Measurements from ENCODE around the gene RNF141.

The RNF141 gene, protein sequence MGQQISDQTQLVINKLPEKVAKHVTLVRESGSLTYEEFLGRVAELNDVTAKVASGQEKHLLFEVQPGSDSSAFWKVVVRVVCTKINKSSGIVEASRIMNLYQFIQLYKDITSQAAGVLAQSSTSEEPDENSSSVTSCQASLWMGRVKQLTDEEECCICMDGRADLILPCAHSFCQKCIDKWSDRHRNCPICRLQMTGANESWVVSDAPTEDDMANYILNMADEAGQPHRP

DNA sequence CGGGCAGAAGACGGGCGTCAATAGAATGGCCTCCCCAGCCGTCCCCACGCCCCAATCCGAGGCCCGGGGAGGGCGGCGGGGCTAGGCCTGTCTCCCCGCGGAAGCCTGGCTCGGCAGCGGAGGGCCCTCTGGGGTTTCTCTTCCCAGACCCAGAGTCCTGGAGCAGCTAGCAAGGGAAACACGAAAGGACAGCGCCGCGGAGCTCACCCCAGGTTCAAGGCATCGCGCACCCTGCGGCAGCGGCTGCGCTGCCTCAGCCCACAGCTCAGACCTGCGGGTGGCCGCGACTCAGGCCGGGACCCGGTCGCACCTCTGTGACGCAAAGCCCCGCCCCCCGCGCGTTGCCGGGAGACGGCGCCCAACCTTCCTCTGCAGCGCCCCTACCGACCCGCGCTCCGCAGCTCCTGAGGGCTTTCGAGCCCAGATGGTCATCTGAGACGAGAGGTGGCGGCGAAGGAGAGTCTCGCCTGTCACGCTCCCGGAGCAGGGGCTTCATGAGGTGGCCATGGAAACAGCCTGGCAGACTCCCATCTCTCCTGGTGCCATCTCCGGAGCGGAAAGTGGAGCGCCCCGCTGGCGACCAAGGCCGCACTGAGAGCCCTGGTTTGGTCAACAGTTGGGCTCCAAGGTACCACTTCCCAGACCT is at the start of gene RNF141:
RNF141 (minus strand) TSS at position 273 of the 646 bp plus-strand sequence. CDS start 7,029 bp downstream, outside the sequence.
- peak; percentile 97 for DNase-seq

DNA sequence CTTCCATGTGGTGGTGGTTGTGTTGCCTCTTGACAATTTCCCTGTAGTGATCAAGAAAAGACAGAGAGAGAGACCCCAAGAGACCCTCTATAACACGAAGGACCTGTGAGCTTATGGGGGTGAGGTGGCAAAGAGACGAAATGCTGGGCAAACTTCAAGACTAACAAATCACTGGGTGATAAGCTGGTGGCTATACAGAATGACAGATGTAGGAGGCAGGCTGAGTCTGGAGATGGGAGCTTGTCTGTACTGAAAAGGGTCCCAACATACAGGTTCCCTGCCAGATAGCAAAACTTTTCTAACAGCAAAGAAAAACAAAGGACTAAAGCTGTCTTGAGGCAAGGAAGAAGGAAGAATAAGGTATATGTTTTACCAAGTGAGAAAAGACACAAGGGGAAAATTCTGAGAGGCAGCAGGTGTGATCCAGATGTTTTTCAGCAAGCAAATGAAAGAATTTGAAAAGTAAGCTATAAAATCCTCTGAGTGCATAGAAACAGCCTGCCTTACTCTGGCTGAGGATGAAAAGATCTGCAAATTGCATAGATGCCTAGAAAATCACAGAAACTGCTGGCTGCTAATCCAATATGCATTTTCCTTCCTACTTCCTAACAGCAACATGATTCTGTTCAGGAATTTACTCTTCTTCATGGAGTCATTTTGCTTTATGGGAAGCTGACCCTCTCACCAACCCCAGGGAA is 49.4 kb upstream of the RNF141 start:
- no peak for DNase-seq

DNA sequence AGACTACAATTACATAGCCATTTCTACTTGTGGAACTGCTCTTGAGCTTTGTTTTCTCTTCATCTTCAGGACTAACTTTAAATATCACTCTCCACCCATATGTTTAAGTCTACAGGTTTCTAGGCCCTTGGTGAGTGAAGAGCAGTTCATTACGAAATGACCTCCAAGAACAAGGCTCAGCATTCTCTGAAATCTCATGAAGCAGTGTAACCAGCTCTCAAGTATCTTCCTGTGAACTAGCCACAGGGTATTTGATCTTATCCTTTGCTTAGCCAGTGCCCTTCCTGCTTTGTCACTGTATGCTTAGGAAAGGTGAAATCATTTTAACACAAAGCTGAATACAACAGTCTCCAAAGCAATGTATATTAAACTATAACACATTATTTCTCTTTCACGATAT is 47.9 kb upstream of the RNF141 start:
- DNase-seq, result no peak

DNA sequence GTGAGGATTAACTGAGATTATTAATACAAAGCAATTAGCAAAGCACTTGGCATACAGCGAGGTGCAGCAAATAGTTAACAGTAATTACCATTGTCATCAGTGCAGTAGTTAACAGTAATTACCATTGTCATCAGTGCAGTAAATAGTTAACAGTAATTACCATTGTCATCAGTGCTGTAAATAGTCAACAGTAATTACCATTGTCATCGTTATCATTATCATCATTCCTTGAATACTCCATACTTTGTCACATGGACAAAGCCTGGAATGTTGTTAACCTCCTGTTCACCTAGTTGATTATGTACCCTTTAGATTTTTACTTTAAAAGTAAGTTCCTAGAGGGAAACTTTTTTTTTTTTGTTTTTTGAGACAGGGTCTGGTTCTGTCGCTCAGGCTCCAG is 47.0 kb upstream of the RNF141 start:
- no peak for DNase-seq

DNA sequence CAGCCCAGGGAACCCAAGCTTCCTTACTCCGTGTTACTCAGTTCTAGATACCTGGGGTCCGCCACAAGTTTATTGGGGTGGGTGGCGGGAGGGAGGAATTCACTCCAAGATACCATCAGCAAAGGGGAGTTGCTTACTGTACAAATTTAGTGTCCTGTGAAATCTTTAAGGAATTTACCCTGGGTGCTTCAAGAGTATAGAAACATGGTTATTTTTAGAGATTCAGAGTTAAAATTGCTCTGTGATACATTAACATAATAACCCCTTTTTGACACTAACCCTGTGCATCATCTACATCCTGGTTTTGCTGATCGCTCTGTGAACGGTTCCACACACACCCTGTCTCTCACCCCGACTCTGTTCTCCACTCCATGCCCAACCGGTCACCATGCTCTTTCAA is 46.4 kb upstream of the RNF141 start:
- no peak for DNase-seq

DNA sequence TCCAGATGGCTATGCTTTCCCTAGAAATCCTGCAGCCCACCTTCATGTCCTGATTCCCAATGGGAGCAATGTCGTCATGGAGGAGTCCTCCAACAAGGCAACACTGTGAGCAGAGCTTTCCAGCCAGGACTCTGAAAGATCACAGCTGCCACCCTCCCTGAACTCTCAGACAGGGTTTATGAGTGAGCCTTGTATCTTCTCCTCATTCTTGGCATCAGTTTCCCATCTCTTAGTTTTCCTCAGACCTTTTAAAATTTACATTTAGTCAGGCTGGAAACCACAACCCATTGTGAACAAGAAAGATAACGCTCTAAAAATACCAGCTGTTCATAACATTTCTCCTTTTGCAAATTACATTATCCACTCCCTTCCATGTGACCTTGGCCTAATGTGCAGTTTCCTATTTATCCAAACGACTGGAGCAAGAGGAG is 43.1 kb upstream of the RNF141 start:
- no peak for DNase-seq

DNA sequence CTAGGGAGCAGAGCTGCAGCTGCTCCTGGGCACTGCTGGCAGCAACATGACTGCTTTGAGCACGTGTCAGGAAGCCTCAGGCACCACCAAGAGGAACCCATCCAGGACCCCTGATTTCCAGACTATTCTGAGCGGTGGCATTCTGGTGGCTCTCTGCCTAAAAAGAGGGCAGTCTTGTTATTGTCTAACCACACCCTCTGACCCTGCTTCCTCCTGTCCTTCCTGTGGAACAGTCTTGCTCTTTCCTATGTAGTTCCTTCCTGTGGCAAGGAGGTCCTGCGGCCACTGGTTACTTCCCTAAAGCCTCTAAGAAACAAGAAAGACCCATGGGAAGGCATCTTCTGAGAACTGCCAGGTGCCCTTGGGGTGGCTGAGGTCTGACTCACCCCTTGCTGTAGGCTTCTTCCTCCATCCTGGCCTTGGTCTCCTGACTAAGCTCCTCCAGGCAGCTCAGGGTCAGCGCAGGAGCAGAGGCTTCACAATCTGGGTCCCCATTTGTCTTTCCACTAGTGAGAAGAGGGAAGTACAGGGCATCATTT is 40.6 kb upstream of the RNF141 start:
- peak; percentile 51 for DNase-seq

DNA sequence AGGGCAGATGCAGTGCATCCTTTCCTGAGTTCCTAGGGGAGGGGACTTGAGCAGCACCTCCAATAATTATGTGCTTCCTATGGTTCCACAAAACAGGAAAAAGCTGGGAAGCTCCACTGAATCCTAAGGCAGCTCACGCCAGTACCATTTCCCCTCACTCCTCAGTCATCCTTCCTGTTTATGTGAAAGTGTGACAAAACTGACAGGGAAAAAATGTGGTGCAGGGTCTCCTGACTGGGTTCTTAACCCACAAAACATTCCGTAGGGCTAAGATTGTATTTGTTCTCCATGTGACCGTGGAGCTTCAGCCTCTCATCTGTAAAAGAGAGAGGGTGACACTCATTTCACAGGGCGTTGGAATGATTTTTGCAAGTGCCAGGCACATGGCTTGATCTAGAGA is 39.6 kb upstream of the RNF141 start:
- no peak for DNase-seq

DNA sequence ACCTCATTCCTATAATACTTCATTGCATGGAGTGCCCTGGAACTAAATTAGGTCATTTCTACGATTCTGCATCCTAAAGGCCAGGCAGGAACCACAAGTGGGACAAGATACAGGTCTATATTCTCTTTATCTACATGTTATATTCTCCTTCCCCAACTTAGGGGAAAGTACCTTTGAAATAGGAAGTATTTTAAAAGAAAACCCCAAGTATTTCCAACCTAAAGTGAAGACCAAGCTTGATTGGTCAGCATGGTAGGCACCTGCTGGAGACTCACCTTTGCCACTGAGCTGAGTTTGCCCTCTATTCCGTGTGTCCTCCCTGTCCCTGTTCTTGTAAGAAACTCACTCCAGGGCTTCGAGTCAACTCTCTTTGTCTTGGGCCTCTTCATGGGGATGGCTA is 38.7 kb upstream of the RNF141 start:
- DNase-seq, result no peak

DNA sequence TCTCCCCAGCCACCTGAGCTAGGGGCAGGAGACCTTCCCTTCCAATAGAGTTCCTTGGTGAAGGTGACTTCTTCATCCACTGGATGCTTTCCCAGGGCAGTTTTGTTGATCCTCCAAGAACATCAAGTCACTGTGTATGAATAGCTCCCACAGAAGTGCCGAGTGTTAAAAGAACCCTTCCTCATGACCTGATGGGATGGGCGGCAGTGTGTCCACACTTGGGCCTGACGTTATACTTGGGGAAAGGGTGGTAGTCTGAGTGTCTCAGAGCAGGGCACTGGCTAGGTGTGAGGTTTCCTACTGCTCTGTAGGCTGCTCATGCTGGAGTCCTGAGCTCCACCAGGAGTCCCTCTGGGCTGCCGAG is 35.0 kb upstream of the RNF141 start:
- DNase-seq, result no peak

DNA sequence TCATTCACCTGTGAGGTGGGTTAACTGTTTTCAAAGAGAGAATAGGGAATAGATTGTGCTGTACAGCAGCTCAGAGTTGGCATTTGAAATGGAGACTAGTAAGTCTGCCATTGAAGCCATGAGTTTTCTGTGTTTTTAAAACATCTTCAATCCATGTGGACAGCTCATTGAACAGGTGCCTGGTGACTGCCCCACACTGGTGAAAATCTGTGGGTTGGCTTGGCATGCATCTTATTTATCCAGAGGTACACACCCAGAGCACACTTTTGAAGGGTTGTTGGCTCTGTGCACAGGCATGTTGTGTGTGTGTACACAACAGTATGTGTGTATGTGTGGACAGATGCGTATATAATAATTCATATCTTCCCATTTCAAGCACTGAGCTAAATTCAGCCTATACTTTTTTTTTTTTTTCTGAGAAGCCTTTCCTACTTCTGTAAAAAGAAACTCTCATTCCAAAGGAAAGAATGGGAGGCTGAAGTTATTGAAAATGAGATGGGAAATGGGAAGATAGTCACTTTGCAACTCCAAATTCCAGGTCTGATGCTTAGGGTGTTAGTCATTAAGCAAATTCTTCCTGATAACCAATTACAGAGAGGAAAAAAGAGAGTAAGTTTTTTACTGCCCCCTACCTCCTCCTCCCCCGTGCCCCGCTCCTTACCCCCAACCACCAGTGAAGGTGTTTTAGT is 34.5 kb upstream of the RNF141 start:
- no peak for DNase-seq

DNA sequence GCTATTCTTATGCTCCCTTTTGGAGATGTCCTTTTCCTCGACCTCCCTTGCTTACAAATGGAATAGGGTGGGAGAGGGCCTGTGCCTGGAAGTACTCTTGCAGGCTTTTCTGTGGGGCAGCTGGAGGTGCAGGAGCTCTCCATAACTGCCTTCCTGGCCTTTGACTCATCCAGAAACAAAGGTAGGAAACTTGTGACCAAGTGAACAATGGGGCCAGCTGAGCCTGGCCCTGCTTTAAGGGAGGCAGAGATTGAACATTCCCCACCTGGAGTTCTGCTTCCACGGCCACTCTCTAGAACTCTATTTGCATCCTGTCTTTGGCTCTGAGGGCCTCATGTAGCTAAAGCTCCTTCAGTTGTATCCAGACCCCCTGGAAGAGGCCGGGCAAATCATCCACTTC is 32.6 kb upstream of the RNF141 start:
- DNase-seq, result no peak

DNA sequence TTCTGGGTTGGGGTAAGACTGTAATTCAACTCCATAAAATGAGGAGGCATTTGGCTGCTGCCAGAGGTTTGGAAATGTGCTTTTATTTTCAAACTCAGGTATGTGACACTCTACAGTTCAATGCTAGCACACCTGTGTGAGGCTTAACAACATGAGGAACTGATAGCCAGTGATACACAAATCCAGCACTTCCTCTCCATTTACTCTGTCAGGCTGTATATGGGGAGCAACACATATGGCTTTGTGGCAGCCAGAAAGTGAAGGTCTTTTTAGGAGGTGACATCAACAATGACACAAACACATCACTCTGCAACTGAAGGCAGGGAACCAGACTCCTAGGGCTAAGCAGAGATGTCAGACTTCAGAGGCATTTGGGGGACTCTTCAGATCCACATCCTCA is 32.0 kb upstream of the RNF141 start:
- DNase-seq, result no peak

DNA sequence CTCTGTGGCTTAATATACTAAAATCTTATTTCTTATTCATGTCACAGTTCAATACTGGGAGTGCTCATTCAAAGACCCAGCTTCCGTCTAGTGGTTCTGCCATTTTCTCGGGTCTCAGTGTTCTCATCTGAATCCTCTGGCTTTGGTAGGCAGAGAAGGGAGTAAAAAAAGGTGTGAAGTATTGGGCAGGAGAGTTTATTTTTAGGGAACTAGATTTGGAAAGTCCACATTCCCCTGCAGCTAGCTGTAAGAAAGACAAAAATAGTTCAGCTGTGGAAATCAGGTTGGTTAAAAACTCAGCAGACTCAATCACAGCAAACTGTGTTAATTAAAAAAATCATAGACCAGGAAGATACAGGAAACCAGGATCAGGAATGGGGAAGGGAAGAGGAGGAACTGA is 31.5 kb upstream of the RNF141 start:
- DNase-seq, result no peak

DNA sequence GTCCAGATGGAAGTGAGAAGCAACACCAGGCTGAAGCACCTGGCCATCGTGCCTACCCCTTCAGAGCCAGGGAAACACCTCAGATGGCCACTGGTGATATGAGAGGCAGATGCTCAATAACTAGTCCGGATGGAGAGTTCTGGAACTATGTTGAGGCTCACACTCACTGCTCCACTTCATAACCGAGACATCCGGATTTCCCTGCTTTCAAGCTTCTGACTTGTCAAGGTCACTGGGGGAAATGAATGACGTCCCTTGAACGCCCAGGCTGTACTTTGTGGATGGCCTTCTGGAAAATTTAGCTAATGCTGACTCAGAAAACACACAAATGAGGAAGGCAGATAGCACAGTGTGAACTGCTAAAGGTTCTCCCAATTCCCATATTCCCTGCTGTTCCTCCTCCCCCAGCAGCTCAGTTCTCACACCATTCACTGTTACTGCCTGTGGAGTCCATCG is 27.5 kb upstream of the RNF141 start, which contains the start of gene LYVE1:
LYVE1 (minus strand) TSS at position 180 of the 456 bp plus-strand sequence; CDS start at position 47, 133 bp downstream.
- DNase-seq, result peak; percentile 55

DNA sequence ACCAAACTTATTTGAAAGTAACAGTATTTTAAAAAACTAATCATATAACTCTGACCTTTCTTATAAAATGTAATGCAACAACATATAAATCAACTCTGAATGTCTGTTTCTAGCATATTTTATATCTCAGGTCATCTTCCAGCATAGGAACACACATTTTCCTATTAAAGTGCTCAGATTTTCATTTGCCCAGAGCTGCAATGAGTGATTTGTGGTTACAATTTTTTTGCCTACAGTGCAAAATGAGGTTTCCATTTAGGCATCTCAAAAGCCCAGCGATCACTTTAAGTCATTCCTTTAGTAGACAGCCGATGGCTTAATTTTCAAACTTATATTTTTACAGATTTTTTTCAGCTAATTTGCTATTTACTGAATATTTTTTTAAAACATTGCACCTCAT is 26.5 kb upstream of the RNF141 start:
- DNase-seq, result no peak

DNA sequence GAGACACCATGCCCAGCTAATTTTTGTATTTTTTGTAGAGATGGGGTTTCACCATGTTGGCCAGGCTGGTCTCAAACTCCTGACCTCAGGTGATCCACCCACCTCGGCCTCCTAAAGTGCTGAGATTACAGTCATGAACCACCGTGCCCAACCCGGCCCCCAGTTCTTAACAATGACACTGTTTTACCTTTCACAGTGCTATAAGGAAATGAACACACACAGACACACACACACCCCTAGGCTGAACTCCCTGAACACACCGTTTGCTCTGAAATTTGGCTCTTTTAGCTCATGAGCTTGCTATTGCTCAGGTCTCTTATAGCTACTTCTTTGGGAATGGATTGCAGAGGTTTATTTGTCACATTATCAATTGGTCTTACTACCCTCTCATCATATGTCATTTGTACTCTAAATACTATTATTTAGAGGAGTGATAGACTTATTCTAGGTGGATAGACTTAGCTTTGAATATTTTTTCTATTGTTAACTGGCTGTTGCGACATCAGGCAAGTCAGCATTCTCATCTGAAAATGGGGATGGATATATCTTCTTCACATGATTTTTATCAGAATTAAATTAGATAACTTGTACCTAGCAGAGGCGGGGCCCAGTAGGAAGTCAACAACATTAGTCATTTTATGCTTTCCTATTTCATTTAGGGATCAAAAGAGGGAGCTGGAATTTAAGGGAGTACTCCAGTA is 25.4 kb upstream of the RNF141 start:
- DNase-seq, result no peak

DNA sequence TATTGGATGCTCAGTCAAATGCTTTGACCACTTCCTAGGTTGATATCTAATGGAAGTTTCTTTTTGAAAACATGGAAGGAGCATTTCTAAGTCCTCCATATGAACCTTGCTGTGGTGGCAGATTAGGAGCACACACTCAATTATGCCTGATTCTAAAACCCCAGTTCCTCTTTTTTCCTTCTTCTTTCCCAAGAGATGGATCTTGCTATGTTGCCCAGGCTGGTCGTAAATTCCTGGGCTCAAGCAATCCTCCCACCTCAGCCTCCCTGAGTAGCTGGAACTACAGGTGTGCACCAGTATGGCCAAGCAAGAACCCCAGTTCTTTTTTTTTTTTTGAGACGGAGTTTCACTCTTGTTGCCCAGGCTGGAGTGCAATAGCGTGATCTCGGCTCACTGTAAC is 24.5 kb upstream of the RNF141 start:
- DNase-seq, result no peak

DNA sequence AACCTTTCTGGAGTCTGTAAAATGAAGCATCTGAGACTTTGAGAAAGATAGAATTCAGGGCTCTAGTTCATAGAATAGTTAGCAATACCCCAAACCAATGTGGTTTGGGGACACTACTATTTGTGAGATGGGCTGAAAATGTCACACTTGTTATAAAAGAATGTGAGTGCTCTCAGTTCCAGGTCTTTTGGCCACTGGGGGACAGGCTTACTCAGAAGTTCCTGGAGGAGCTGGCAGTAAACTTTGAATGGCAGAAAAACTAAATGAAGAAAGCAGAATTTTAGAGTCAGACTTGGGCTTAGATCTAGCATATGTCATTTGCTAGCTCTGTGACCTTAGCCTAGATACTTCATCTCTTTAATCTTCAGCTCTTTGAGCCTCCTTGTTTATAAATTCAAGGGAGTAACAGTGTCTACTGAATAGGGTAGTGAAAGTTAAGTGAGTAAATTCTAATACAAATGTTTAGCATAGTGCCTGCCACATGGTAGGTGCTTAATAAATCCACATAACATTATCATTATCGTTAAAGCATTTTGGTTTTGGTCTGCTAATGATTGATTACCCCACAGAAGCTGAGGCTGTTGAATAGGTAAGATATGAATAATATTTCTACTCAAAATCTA is 23.8 kb upstream of the RNF141 start:
- DNase-seq, result no peak

DNA sequence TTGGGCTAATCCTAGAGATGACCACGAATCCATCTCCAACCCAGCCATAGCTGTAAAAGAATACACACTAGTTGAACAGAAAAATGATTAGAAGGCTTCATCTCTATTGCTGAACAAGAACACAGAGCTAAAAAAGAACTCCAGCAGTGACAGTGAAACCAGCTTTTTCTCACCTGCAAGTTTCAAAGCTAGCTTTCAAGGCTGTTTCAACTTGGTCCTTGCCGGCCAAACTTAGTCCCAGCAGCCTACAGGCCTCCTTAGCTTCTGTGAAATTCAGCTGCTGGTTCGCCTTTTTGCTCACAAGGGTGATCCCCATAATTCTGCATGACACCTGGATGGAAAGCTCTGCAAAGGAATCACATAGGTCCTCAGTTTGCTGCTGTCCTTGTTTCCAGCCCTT is 23.0 kb upstream of the RNF141 start:
- no peak for DNase-seq

DNA sequence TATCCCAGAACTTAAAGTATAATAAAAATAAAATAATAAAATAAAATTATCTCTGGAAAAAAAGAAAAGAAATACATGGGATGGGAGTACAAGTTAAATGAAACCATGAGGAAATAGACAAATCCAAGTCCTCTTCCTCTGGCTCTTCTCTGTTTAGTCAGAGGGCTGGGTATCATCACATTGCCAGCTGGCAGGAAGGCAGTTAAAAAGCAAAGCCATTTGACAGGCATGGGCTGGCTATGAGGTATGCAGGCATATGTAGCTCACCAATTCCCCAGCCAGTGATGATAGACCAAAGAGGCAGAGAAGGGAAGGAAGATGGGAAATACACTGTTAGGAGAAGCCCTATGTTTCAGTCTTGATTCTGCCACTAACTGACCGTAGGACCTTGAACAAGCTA is 21.0 kb upstream of the RNF141 start:
- DNase-seq, result no peak
